ENCODE measurements around the gene METAP1.
A peak's percentile ranks its signal among the peaks of the same experiment; 100 is the strongest.

The METAP1 gene

DNA sequence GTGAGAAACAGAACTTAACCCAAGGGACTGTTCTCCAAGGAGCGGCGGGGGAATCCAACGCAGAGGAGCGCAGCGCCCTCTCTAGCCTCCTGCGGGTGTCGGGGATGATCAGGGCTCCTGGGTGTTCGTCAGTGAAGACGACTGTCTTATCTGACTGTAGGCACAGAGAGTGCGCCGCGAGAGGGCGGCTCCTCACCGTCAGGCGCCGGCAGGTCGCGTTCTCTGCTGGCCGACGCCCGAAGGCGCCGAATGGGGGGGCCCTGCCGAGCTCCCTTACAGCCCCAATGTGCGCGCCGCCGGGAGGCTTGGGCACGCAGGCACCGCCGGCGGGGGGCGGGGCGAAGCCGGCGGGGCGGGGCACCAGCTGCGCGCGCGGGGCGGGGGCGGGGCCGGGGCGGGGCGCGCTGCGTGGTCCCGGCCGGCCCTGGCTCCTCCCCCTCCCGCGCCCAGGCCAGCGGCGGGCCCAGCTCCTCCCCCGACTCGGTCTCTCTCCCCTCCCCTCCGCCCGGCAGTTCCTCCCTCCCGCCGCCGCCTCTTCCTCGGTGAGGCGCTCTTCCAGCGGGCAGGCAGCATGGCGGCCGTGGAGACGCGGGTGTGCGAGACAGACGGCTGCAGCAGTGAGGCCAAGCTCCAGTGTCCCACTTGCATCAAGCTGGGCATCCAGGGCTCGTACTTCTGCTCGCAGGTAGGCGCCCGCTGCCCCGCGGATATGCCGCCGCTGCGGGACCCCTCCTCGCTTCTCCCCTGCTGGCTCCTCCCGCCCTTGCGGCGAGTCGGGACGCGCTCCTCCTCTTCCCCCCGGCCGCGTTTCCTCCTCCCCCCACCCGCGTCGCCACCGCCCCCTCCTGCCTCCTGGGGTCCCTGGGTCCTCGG is at the start of gene METAP1:
Gene METAP1, plus strand, starts transcription at position 539 of the 873 bp plus-strand sequence. Its CDS starts 33 bp downstream, at position 572.
- Histone ChIP-seq H3K4me1 (ENCODE audit: insufficient read depth, low read length) (peaks cover 42% of the 10 kb centered on the region), H3K79me2 (ENCODE audit: insufficient read depth, low read length) (peaks cover 49% of the 10 kb centered on the region), H3K27me3 (ENCODE audit: insufficient read depth, low read length, poor library complexity) (no peaks in the 10 kb centered on the region), H4K20me1 (ENCODE audit: insufficient read depth, low read length) (peaks cover 15% of the 10 kb centered on the region; the same call in 1 of the 2 replicates), H3K27ac (ENCODE audit: low read length) (peak within 1 kb of the TSS; percentile 93), H3K4me3 (ENCODE audit: low read depth in 1 of 2, low read length in 2 of 2) (peak within 1 kb of the TSS; percentile 76 to 90), H3K9ac (ENCODE audit: low read depth, low read length) (peak within 1 kb of the TSS; percentile 71), H3K4me2 (ENCODE audit: insufficient read depth, low read length) (peak within 1 kb of the TSS; percentile 99), H3K36me3 (ENCODE audit: insufficient read depth, low read length) (no peaks in the 10 kb centered on the region; the same call in 1 of the 2 replicates), H3K9me3 (ENCODE audit: insufficient read depth, low read length, severe bottlenecking) (no peaks in the 10 kb centered on the region), H2AFZ (ENCODE audit: low read depth, low read length) (peak within 1 kb of the TSS; percentile 99)
- ATAC-seq (ENCODE audit: insufficient read depth, low read depth), result peak; percentile 82
- TF ChIP-seq, protein P1, sequence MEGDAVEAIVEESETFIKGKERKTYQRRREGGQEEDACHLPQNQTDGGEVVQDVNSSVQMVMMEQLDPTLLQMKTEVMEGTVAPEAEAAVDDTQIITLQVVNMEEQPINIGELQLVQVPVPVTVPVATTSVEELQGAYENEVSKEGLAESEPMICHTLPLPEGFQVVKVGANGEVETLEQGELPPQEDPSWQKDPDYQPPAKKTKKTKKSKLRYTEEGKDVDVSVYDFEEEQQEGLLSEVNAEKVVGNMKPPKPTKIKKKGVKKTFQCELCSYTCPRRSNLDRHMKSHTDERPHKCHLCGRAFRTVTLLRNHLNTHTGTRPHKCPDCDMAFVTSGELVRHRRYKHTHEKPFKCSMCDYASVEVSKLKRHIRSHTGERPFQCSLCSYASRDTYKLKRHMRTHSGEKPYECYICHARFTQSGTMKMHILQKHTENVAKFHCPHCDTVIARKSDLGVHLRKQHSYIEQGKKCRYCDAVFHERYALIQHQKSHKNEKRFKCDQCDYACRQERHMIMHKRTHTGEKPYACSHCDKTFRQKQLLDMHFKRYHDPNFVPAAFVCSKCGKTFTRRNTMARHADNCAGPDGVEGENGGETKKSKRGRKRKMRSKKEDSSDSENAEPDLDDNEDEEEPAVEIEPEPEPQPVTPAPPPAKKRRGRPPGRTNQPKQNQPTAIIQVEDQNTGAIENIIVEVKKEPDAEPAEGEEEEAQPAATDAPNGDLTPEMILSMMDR (IDR thresholded peaks at IDR 0.05; ENCODE audit: borderline replicate concordance, extremely low read depth, low read length, poor library complexity, severe bottlenecking), result peak; percentile 90
- TF ChIP-seq EZH2 (IDR thresholded peaks at IDR 0.05; ENCODE audit: borderline replicate concordance, low read depth, low read length, severe bottlenecking), result no peak
- peak; percentile 94 for DNase-seq

- H3K9ac ChIP-seq (ENCODE audit: low read depth, low read length), result no peak overlapping the region
- no peak overlapping the region for H3K4me3 ChIP-seq (ENCODE audit: low read depth in 1 of 2, low read length in 2 of 2)
- ATAC-seq (ENCODE audit: insufficient read depth, low read depth), result no peak
- DNase-seq, result no peak
- no peak overlapping the region; the same call in 1 of the 2 replicates for H2AFZ ChIP-seq (ENCODE audit: low read depth, low read length)
- H3K9me3 ChIP-seq (ENCODE audit: insufficient read depth, low read length, severe bottlenecking), result no peaks in the 10 kb centered on the region
- no peak overlapping the region for H3K27ac ChIP-seq (ENCODE audit: low read length)
- H3K36me3 ChIP-seq (ENCODE audit: insufficient read depth, low read length), result no peaks in the 10 kb centered on the region
- TF ChIP-seq, protein P1 (IDR thresholded peaks at IDR 0.05; ENCODE audit: borderline replicate concordance, extremely low read depth, low read length, poor library complexity, severe bottlenecking), result no peak
- no peak for TF ChIP-seq EZH2 (IDR thresholded peaks at IDR 0.05; ENCODE audit: borderline replicate concordance, low read depth, low read length, severe bottlenecking)
- H3K79me2 ChIP-seq (ENCODE audit: insufficient read depth, low read length), result no peaks in the 10 kb centered on the region
- no peaks in the 10 kb centered on the region for H4K20me1 ChIP-seq (ENCODE audit: insufficient read depth, low read length)
- H3K27me3 ChIP-seq (ENCODE audit: insufficient read depth, low read length, poor library complexity), result no peaks in the 10 kb centered on the region
- H3K4me1 ChIP-seq (ENCODE audit: insufficient read depth, low read length), result no peaks in the 10 kb centered on the region
- no peak overlapping the region for H3K4me2 ChIP-seq (ENCODE audit: insufficient read depth, low read length)
These were observed 49.2 kb upstream of the METAP1 start for GRCh38 chr4:98946359-98946758.

GRCh38 chr4:98950925-98951324 is 44.6 kb upstream of the METAP1 start:
- Histone ChIP-seq H3K79me2 (ENCODE audit: insufficient read depth, low read length) (no peaks in the 10 kb centered on the region), H3K27ac (ENCODE audit: low read length) (no peak overlapping the region), H3K9me3 (ENCODE audit: insufficient read depth, low read length, severe bottlenecking) (no peaks in the 10 kb centered on the region), H3K36me3 (ENCODE audit: insufficient read depth, low read length) (no peaks in the 10 kb centered on the region), H3K4me2 (ENCODE audit: insufficient read depth, low read length) (no peak overlapping the region), H3K27me3 (ENCODE audit: insufficient read depth, low read length, poor library complexity) (no peaks in the 10 kb centered on the region), H3K9ac (ENCODE audit: low read depth, low read length) (no peak overlapping the region), H3K4me3 (ENCODE audit: low read depth in 1 of 2, low read length in 2 of 2) (no peak overlapping the region), H3K4me1 (ENCODE audit: insufficient read depth, low read length) (no peaks in the 10 kb centered on the region), H2AFZ (ENCODE audit: low read depth, low read length) (no peak overlapping the region; the same call in 1 of the 2 replicates), H4K20me1 (ENCODE audit: insufficient read depth, low read length) (no peaks in the 10 kb centered on the region)
- no peak for DNase-seq
- no peak for ATAC-seq (ENCODE audit: insufficient read depth, low read depth)
- TF ChIP-seq EZH2 (IDR thresholded peaks at IDR 0.05; ENCODE audit: borderline replicate concordance, low read depth, low read length, severe bottlenecking), result no peak
- TF ChIP-seq, protein P1 (IDR thresholded peaks at IDR 0.05; ENCODE audit: borderline replicate concordance, extremely low read depth, low read length, poor library complexity, severe bottlenecking), result no peak
